Hepatocyte (in vitro differentiated cells): ENCODE results near the gene TIAM1. TPM values are rescaled to one million over a fixed set of nuclear protein-coding genes. Genes with fewer than 3 reads are reported as not detected.

Experiments used
- DNase-seq: peaks from one replicate; pipeline ENCODE4 v3.0.0-alpha.2; 2016; ENCODE audit warnings: low spot score
- H2AFZ ChIP-seq: fragments of 200-600 bp; sonication (generic); 2 replicates; pipeline ENCODE4 v1.6.0; 2016; ENCODE audit warnings: antibody characterized with exemption, mild to moderate bottlenecking
- H3K27ac ChIP-seq: fragments of 200-600 bp; sonication (generic); 2 replicates; pipeline ENCODE4 v1.5.1; 2016; ENCODE audit warnings: mild to moderate bottlenecking
- H3K27me3 ChIP-seq: fragments of 200-600 bp; sonication (generic); 2 replicates; pipeline ENCODE4 v1.6.1; 2016
- H3K36me3 ChIP-seq: fragments of 200-600 bp; sonication (generic); replicated peaks from 2 replicates; pipeline ENCODE4 v1.5.1; 2016; ENCODE audit warnings: low read depth; ENCODE audit not compliant: insufficient read depth
- H3K4me1 ChIP-seq: fragments of 200-600 bp; sonication (generic); 2 replicates; pipeline ENCODE4 v1.5.1; 2016; ENCODE audit warnings: mild to moderate bottlenecking, moderate library complexity; ENCODE audit not compliant: insufficient read depth
- H3K4me2 ChIP-seq: fragments of 200-600 bp; sonication (generic); 2 replicates; pipeline ENCODE4 v1.6.0; 2016
- H3K4me3 ChIP-seq: fragments of 200-600 bp; sonication (generic); 2 replicates; pipeline ENCODE4 v1.5.1; 2016; ENCODE audit warnings: mild to moderate bottlenecking
- H3K79me2 ChIP-seq: fragments of 200-600 bp; sonication (generic); 2 replicates; pipeline ENCODE4 v1.6.0; 2017; ENCODE audit warnings: mild to moderate bottlenecking
- H3K9me2 ChIP-seq: fragments of 200-600 bp; sonication (generic); replicated peaks from 2 replicates; pipeline ENCODE4 v1.6.0; 2017; ENCODE audit warnings: mild to moderate bottlenecking; ENCODE audit not compliant: insufficient read depth
- H3K9me3 ChIP-seq: fragments of 200-600 bp; sonication (generic); 2 replicates; pipeline ENCODE4 v1.5.1; 2016; ENCODE audit warnings: low read depth, mild to moderate bottlenecking
- H4K20me1 ChIP-seq: fragments of 200-600 bp; sonication (generic); 2 replicates; pipeline ENCODE4 v1.6.0; 2016; ENCODE audit warnings: mild to moderate bottlenecking; ENCODE audit not compliant: insufficient read depth, poor library complexity, severe bottlenecking
- EZH2 ChIP-seq: fragments of 200-600 bp; sonication (generic); IDR thresholded peaks from 2 replicates; pipeline ENCODE4 v1.6.1; 2016; ENCODE audit warnings: antibody characterized with exemption, mild to moderate bottlenecking, borderline replicate concordance
- EZH2phosphoT487 ChIP-seq: fragments of 200-600 bp; sonication (generic); IDR thresholded peaks from one replicate; pipeline ENCODE4 v1.6.1; 2018; ENCODE audit warnings: antibody characterized with exemption, mild to moderate bottlenecking, low read depth, moderate library complexity; ENCODE audit not compliant: unreplicated experiment, severe bottlenecking
- WGBS: methylation state at CpG from one replicate; pipeline ENCODE4 v1.1.6; 2016; ENCODE audit warnings: low lambda C conversion rate; ENCODE audit errors: missing lambda C conversion rate; 5-methylcytosine and 5-hydroxymethylcytosine counted together
- polyA plus RNA-seq: library from polyadenylated mRNA; unstranded; fragments of >200 nt; fragmentation: Nextera tagmentation; extraction: Ambion mirVana; gene quantifications from 2 replicates; pipeline ENCODE4 v1.2.1, GENCODE V29; 2016
- total RNA-seq: library from RNA; depleted of rRNA; stranded (reverse); fragments of >200 nt; gene quantifications from 2 replicates; pipeline ENCODE4 v1.2.3, GENCODE V29; 2014
- TF ChIP-seq, protein P1 (sequence below): fragments of 200-600 bp; sonication (generic); IDR thresholded peaks from 2 replicates; pipeline ENCODE4 v1.5.1; 2016; ENCODE audit warnings: antibody characterized with exemption, mild to moderate bottlenecking; ENCODE audit not compliant: poor library complexity

Gene TIAM1
- total and polyA plus RNA-seq, 2 experiments from 2014 or later = 8.8 TPM

DNA sequence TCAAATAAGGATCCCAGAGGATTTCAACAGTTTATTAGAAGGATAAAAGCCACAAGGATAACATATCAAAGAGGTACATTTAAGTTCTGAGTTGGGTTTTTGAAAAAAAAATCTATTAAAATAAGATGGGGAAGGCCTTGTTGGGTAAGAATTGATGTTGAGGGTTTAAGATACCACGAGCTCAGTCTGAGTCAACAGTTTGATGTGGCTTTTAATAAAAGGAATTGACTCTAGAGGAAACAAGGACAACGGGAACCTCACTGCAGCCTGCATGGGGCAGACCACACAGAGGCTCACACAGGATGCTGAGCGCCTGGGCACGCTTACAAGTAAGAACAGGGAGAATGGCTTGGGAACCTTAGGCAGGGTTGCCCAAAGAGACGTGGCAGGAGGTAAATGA lies 107.5 kb downstream of the TIAM1 start:
- H3K9me3 ChIP-seq = peaks cover 6% of the 10 kb centered on the region
- no peak overlapping the region for H3K4me2 ChIP-seq
- 62% methylated on average over 5 of the region's 5 CpGs for WGBS
- no peaks in the 10 kb centered on the region for H3K27me3 ChIP-seq
- no peak overlapping the region for H3K27ac ChIP-seq
- no peaks in the 10 kb centered on the region for H3K4me1 ChIP-seq
- H3K9me2 ChIP-seq = no peaks in the 10 kb centered on the region
- H3K36me3 ChIP-seq = no peaks in the 10 kb centered on the region
- DNase-seq = no peak
- TF ChIP-seq EZH2 (no peak), EZH2phosphoT487 (no peak)
- TF ChIP-seq, protein P1, sequence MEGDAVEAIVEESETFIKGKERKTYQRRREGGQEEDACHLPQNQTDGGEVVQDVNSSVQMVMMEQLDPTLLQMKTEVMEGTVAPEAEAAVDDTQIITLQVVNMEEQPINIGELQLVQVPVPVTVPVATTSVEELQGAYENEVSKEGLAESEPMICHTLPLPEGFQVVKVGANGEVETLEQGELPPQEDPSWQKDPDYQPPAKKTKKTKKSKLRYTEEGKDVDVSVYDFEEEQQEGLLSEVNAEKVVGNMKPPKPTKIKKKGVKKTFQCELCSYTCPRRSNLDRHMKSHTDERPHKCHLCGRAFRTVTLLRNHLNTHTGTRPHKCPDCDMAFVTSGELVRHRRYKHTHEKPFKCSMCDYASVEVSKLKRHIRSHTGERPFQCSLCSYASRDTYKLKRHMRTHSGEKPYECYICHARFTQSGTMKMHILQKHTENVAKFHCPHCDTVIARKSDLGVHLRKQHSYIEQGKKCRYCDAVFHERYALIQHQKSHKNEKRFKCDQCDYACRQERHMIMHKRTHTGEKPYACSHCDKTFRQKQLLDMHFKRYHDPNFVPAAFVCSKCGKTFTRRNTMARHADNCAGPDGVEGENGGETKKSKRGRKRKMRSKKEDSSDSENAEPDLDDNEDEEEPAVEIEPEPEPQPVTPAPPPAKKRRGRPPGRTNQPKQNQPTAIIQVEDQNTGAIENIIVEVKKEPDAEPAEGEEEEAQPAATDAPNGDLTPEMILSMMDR = no peak
- no peaks in the 10 kb centered on the region for H4K20me1 ChIP-seq
- H2AFZ ChIP-seq = no peak overlapping the region
- no peaks in the 10 kb centered on the region for H3K79me2 ChIP-seq
- no peak overlapping the region for H3K4me3 ChIP-seq

DNA sequence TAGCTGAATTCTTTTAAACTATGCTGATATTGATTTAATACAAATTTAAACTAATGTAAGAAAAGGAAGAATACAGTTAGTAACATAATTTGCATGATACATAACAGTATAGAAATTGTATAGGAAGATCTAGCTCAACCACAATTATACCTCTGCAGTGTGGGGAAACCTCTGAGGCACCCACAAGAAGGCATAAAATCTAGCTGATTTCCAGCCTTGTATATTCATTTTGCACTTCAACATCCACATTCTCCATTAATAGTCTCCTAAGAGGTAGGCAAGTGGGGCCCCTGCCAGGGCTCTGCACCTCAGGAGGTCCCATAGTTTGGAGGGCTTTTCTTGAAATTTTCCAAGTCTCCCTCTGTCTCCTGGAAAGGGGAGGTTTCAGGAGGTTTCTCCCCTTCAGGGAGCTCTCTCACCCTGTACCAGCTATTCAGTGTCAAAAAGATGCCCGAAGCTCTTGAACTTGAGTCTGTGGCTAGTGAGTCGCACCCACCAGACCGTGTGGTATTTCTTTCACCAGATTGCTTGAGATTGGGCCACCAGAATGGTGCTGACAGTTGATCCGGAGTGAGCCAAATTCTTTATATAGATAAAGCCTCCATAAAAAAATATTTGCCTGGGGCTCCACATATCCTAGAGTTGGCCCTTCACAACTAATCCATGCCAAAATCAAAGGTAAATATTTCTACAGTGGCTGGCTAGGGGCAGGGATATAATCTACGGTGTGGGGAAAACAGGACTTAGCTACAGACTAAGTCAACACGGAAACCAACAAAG lies 108.2 kb downstream of the TIAM1 start:
- Histone ChIP-seq H3K9me3 (peaks cover 6% of the 10 kb centered on the region), H2AFZ (no peak overlapping the region), H3K4me1 (no peaks in the 10 kb centered on the region), H3K4me3 (no peak overlapping the region), H3K79me2 (no peaks in the 10 kb centered on the region), H3K27ac (no peak overlapping the region), H3K27me3 (no peaks in the 10 kb centered on the region), H3K36me3 (no peaks in the 10 kb centered on the region), H3K9me2 (no peaks in the 10 kb centered on the region), H4K20me1 (no peaks in the 10 kb centered on the region), H3K4me2 (no peak overlapping the region)
- TF ChIP-seq EZH2phosphoT487 (no peak), EZH2 (no peak)
- TF ChIP-seq, protein P1 = no peak
- DNase-seq = no peak
- WGBS = 58% methylated on average over 6 of the region's 6 CpGs

DNA sequence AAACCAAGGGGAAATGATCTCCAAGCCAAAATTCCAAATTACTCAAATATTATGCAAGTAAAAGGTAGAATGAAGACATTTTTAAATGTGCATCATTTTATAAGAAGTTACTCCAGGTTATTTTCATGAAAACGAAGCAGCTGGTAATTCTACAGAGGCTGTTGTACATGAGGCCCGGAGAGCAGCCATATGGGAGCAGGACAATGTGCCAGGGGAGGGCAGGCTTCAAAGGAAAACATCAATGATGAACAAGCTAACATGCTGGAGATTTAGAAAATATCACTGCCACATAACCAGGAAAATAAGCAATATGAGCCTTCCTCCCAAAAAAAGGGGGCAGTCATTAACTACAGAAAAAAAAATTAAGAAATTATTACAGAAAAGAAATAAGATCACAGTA lies 109.1 kb downstream of the TIAM1 start:
- Histone ChIP-seq H2AFZ (no peak overlapping the region), H3K27ac (no peak overlapping the region), H3K4me2 (no peak overlapping the region), H3K9me2 (no peaks in the 10 kb centered on the region), H4K20me1 (no peaks in the 10 kb centered on the region), H3K9me3 (no peaks in the 10 kb centered on the region), H3K4me1 (no peaks in the 10 kb centered on the region), H3K36me3 (no peaks in the 10 kb centered on the region), H3K27me3 (no peaks in the 10 kb centered on the region), H3K4me3 (no peak overlapping the region), H3K79me2 (no peaks in the 10 kb centered on the region)
- no peak for DNase-seq
- TF ChIP-seq, protein P1 = no peak
- TF ChIP-seq EZH2 (no peak), EZH2phosphoT487 (no peak)
- 97% methylated on average over 2 of the region's 2 CpGs for WGBS
